Measurements from ENCODE around the gene LKAAEAR1.

LKAAEAR1 gene

GRCh38 chr20:64041781-64042053, 42.5 kb downstream of the LKAAEAR1 start:
- FAIRE-seq: no peak
- DNase-seq (ENCODE audit: extremely low spot score, insufficient read length, low read depth): no peak

GRCh38 chr20:64041040-64041780, 43.0 kb downstream of the LKAAEAR1 start:
- no peak for DNase-seq (ENCODE audit: extremely low spot score, insufficient read length, low read depth)
- FAIRE-seq: no peak

GRCh38 chr20:64040231-64041039, 43.8 kb downstream of the LKAAEAR1 start:
- FAIRE-seq (no peak), DNase-seq (ENCODE audit: extremely low spot score, insufficient read length, low read depth) (no peak)

- FAIRE-seq: no peak
These were observed 44.7 kb downstream of the LKAAEAR1 start for GRCh38 chr20:64039293-64040160.

DNA sequence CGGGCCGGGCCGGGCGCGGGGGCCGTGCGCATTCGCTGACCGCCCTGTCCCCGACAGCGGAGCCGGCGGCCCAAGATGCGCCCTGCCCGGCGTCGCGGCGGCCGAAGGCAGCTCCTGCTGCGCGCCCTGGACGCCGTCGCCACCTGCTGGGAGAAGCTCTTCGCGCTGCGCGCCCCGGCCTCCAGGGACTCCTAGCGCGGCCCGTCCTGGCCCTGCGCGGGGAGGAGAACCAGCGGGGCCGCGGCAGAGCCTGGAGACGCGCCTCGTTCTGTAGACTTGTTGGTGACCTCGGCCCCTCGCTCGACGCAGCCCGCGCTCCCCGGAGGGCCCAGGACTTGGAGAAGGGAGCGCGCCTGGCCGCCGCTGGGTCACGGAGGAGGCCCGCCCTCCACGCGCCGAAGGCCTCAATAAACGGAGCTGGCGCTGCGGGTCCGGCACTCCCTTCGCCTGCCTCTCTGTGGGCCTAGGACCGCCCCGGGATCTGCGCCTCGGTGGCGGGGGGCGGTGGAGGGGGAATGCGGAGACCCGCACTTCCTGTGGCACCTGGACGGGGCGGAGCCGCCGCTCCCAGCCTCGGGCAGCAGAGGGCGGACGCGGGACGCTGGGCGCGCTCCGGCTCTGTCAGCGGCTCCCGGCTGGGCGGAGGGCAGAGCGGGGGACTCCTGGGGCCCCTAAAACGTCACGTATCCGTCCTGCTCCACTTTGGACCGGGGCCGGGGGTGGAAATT, 45.5 kb downstream of the LKAAEAR1 start:
- FAIRE-seq (no peak), DNase-seq (ENCODE audit: extremely low spot score, insufficient read length, low read depth) (peak; percentile 81)

More at GRCh38 chr20:64039293-64040160, 44.7 kb downstream of the LKAAEAR1 start:
- no peak for DNase-seq (ENCODE audit: extremely low spot score, insufficient read length, low read depth)

DNA sequence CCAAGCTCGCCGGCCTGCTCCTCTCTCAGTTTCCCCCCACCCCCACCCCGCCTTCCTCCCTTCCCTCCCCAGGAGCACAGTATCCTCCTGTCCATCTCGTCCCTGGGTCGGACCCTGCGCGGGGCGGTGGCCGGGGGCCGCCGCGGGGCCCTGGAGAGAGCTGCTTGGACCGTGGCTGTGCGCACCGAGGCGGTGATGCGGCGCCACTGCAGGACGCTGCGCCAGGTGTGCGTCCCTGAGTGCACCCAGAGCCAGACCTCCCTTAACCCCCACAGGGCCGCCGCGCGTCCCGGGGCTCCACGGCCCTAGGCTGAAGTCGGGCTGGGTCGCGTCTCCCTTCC, 46.0 kb downstream of the LKAAEAR1 start:
- DNase-seq (ENCODE audit: extremely low spot score, insufficient read length, low read depth) (no peak), FAIRE-seq (no peak)

GRCh38 chr20:64037498-64038213, 46.5 kb downstream of the LKAAEAR1 start:
- DNase-seq (ENCODE audit: extremely low spot score, insufficient read length, low read depth): no peak
- no peak for FAIRE-seq

DNA sequence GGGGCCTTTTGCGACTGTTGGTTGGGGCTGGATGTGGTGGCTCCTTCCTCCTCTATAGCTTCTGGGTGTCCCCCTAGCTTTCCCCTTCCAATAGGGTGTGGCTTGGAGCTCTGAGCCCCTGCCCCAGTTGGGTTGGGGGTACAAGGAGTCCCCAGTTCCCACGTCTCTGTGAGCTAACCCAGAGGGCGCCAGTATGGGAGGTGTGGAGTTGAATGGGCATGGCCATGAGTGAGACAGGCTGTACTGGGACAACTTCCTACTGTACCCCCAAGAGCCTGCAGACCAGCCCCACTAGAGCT, 47.0 kb downstream of the LKAAEAR1 start:
- no peak for FAIRE-seq
- DNase-seq (ENCODE audit: extremely low spot score, insufficient read length, low read depth): no peak

DNA sequence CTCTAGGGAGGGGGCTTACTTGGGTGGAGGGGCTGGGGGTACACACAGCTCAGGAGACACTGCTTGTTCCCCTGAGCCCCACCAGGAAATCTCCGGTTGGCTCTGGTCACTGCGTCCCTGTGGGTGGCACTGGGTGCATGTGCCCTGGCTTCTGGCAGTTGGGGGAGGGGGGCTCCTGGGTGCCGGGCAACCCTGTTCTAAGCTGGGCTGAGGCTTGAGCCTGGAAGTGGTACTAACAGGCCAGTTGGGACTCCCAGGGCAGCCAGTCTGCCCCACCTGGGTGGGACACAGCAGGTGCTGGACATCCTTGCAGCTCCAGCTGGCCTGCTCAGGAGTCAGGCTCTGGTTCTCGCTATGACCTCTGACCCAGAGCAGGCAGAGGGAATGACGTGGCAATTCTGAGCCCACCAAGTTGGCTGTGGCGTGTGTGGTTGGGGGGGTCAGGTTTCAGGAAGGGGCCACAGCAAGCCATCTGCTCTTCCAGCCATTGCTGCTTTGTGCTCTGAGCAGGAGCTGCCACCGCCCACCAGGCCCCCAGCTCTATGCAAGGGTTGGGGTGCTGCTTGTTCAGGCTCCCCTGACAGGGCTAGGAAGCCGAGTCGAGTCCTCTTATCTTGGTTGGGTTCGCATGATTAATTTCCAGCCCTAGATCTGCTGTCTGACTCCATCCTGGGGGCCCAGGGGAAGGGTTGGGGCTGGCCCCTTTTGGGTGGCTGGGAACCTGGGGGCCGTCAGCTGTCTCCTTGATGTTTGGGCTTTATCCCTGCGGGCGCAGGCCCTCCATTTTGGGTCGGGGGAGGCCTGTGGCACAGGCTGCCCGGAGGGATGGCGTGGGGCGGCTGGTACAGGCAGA, 47.6 kb downstream of the LKAAEAR1 start:
- no peak for FAIRE-seq
- no peak for DNase-seq (ENCODE audit: extremely low spot score, insufficient read length, low read depth)

- no peak for FAIRE-seq
These were observed 48.3 kb downstream of the LKAAEAR1 start, which contains the start of gene C20orf204 for GRCh38 chr20:64035933-64036345. TSS of gene C20orf204 (plus strand) at chr20:64036182. CDS start at chr20:64036324, 142 bp downstream.

DNA sequence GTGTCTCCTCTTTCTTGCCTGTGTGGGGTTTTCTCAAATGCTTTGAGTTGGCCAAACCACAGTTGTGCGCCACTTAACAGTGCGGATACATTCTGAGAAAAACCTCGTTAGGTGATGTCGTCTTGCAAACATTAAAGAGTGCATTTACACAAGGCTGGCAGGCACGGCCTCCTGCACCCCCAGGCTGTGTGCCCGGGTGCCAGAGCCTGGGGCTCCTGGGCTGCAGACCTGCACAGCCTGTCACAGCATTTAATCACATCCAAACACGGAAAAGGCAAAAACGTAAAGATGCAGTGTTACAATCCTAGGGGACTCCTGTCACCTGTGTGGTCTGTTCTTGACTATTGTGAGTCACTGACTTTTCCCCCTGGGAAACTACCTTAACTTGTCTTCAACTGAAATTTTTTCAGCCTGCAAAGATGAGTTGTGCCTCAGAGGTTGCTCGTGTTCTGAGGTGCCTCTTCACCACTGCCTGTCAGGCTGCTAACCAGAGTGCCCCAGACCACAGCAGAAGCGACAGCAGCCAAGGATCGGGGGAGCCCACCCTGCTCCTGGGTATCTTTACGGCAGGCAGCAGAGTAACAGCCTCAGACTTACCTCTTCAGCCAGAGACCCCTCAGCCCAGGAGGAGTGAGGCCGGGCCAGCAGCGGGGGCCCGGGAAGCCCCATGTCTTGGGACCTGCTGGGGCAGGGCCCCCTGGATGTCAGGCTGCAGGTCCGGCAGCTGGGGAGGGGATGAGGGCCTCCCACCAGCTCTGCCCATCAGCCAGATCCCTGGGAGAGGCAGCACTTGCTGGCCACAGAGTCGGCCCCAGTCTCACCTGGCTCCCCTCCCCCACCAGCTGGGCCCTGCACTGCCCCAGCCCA, 48.9 kb downstream of the LKAAEAR1 start:
- FAIRE-seq: no peak
- DNase-seq (ENCODE audit: extremely low spot score, insufficient read length, low read depth): no peak

More at GRCh38 chr20:64035933-64036345, 48.3 kb downstream of the LKAAEAR1 start, which contains the start of gene C20orf204:
- no peak for DNase-seq (ENCODE audit: extremely low spot score, insufficient read length, low read depth)

DNA sequence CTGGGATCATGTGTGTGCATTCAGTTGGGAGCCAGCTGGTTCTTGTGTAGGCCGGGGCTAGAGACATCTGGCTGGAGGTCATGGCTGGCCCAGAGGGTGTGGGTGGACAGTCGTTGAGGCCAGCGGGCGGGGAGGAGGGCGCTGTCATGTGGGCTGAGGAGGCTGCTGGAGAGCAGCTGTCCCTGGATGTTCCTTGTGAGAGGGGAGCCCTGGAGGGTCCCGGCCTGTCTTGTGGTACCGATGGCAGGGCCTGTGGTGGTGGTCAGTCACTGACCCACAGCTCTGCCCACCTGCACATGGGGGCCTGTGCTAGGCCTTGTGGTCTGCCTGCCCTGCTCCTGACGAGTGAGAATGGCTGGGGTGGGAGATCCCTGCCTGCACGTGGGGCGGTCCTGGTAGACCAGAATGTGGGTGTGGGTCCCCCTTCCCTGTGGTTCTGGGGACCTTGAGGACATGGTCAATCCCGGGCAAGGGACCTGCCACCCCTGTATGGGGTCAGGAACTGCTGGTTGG, 50.2 kb downstream of the LKAAEAR1 start:
- no peak for FAIRE-seq
- no peak for DNase-seq (ENCODE audit: extremely low spot score, insufficient read length, low read depth)
